WTC11 (cell line): ENCODE results near the gene PPM1A. TPM values are rescaled to one million over a fixed set of nuclear protein-coding genes. Genes with fewer than 3 reads are reported as not detected.

Experiments used
- ATAC-seq: fragments of 200-7000 bp; cut with Tn5 transposase; 2 replicates; pipeline ENCODE4 v1.10.0; 2021; ENCODE audit warnings: mild to moderate bottlenecking, moderate library complexity
- CTCF ChIA-PET: fragments of 300-600 bp; sonication (Branson Sonifier 250); formaldehyde crosslinking; loops from one replicate; lab custom pipeline; 2021; ENCODE audit warnings: antibody characterized with exemption; lab: Charles Lee
- POLR2A ChIA-PET: fragments of 350-600 bp; sonication (Branson Sonifier 250); formaldehyde crosslinking; loops from one replicate; lab custom pipeline; 2021; ENCODE audit warnings: antibody characterized with exemption; lab: Charles Lee
- DNase-seq: peaks from one replicate; pipeline ENCODE4 v3.0.0; 2021; ENCODE audit warnings: low spot score
- H3K27ac Mint-ChIP-seq: 2 replicates; pipeline ENCODE4 v1.8.0; 2021; ENCODE audit warnings: mixed read lengths
- H3K27me3 Mint-ChIP-seq: 2 replicates; pipeline ENCODE4 v1.8.0; 2021; ENCODE audit warnings: low read depth, mild to moderate bottlenecking, moderate library complexity, mixed read lengths
- H3K36me3 Mint-ChIP-seq: 2 replicates; pipeline ENCODE4 v1.8.0; 2021; ENCODE audit warnings: mixed read lengths
- H3K4me1 Mint-ChIP-seq: 2 replicates; pipeline ENCODE4 v1.8.0; 2022; ENCODE audit warnings: mixed read lengths
- H3K4me3 Mint-ChIP-seq: 2 replicates; pipeline ENCODE4 v1.8.0; 2021; ENCODE audit warnings: mild to moderate bottlenecking, moderate library complexity, mixed read lengths
- H3K9me3 Mint-ChIP-seq: 2 replicates; pipeline ENCODE4 v1.8.0; 2021; ENCODE audit warnings: mixed read lengths
- CREB1 ChIP-seq: sonication (generic); formaldehyde crosslinking; IDR thresholded peaks from 2 replicates; pipeline ENCODE4 v1.8.0; 2023; ENCODE audit warnings: mild to moderate bottlenecking, missing genetic modification reagents
- ELF4 ChIP-seq: sonication (generic); formaldehyde crosslinking; IDR thresholded peaks from 2 replicates; pipeline ENCODE4 v1.8.1; 2022; ENCODE audit warnings: low read depth, mild to moderate bottlenecking, moderate library complexity, missing genetic modification reagents
- ETV6 ChIP-seq: sonication (generic); formaldehyde crosslinking; IDR thresholded peaks from 2 replicates; pipeline ENCODE4 v1.8.1; 2022; ENCODE audit warnings: mild to moderate bottlenecking, missing genetic modification reagents
- FOXJ3 ChIP-seq: sonication (generic); formaldehyde crosslinking; IDR thresholded peaks from 2 replicates; pipeline ENCODE4 v1.9.0; 2021; ENCODE audit warnings: missing genetic modification reagents, mild to moderate bottlenecking, borderline replicate concordance
- IRF1 ChIP-seq: sonication (generic); formaldehyde crosslinking; IDR thresholded peaks from 2 replicates; pipeline ENCODE4 v1.8.0; 2023; ENCODE audit warnings: missing genetic modification reagents
- NR3C1 ChIP-seq: sonication (generic); formaldehyde crosslinking; conservative IDR thresholded peaks from 2 replicates; pipeline ENCODE4 v1.8.1; 2023; ENCODE audit warnings: low read depth, mild to moderate bottlenecking, missing genetic modification reagents
- PRDM15 ChIP-seq: sonication (generic); formaldehyde crosslinking; IDR thresholded peaks from 2 replicates; pipeline ENCODE4 v1.8.0; 2022; ENCODE audit warnings: missing genetic modification reagents
- ZNF138 ChIP-seq: sonication (generic); formaldehyde crosslinking; conservative IDR thresholded peaks from 2 replicates; pipeline ENCODE4 v1.8.1; 2022; ENCODE audit warnings: mild to moderate bottlenecking, moderate library complexity, missing genetic modification reagents
- ZNF219 ChIP-seq: sonication (generic); formaldehyde crosslinking; IDR thresholded peaks from 2 replicates; pipeline ENCODE4 v1.8.0; 2023; ENCODE audit warnings: missing genetic modification reagents, mild to moderate bottlenecking, borderline replicate concordance
- ZNF232 ChIP-seq: sonication (generic); formaldehyde crosslinking; IDR thresholded peaks from 2 replicates; pipeline ENCODE4 v1.8.0; 2022; ENCODE audit warnings: mild to moderate bottlenecking, missing genetic modification reagents
- ZNF512 ChIP-seq: sonication (generic); formaldehyde crosslinking; IDR thresholded peaks from 2 replicates; pipeline ENCODE4 v1.8.1; 2022; ENCODE audit warnings: missing genetic modification reagents, borderline replicate concordance
- ZNF532 ChIP-seq: fragments of 250-450 bp; sonication (Bioruptor Pico); IDR thresholded peaks from 2 replicates; pipeline ENCODE4 v1.9.0; 2021; ENCODE audit warnings: mild to moderate bottlenecking, borderline replicate concordance
- total RNA-seq: library from RNA; stranded (reverse); gene quantifications from 3 replicates; pipeline ENCODE4 v1.2.3, GENCODE V29; 2021
- TF ChIP-seq, protein P1 (sequence below): sonication (generic); formaldehyde crosslinking; IDR thresholded peaks from 2 replicates; pipeline ENCODE4 v1.8.0; 2023; ENCODE audit warnings: mild to moderate bottlenecking, missing genetic modification reagents

The PPM1A gene
- total RNA-seq, 1 experiment from 2014 or later: 52.5 TPM

- no peak for TF ChIP-seq IRF1 (CRISPR knock-in tag)
Observed at GRCh38 chr14:60339571-60339970, 90.5 kb downstream of the PPM1A start (continued).

GRCh38 chr14:60343571-60344071, 94.6 kb downstream of the PPM1A start:
- TF ChIP-seq ELF4 (CRISPR knock-in tag) (no peak), FOXJ3 (CRISPR knock-in tag) (no peak), PRDM15 (CRISPR knock-in tag) (no peak), ZNF232 (no peak), CREB1 (CRISPR knock-in tag) (no peak), ZNF138 (no peak), NR3C1 (CRISPR knock-in tag) (no peak), ZNF219 (no peak), ZNF532 (CRISPR knock-in tag) (no peak), ETV6 (no peak), ZNF512 (no peak)
- TF ChIP-seq, protein P1, sequence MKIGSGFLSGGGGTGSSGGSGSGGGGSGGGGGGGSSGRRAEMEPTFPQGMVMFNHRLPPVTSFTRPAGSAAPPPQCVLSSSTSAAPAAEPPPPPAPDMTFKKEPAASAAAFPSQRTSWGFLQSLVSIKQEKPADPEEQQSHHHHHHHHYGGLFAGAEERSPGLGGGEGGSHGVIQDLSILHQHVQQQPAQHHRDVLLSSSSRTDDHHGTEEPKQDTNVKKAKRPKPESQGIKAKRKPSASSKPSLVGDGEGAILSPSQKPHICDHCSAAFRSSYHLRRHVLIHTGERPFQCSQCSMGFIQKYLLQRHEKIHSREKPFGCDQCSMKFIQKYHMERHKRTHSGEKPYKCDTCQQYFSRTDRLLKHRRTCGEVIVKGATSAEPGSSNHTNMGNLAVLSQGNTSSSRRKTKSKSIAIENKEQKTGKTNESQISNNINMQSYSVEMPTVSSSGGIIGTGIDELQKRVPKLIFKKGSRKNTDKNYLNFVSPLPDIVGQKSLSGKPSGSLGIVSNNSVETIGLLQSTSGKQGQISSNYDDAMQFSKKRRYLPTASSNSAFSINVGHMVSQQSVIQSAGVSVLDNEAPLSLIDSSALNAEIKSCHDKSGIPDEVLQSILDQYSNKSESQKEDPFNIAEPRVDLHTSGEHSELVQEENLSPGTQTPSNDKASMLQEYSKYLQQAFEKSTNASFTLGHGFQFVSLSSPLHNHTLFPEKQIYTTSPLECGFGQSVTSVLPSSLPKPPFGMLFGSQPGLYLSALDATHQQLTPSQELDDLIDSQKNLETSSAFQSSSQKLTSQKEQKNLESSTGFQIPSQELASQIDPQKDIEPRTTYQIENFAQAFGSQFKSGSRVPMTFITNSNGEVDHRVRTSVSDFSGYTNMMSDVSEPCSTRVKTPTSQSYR (CRISPR knock-in tag): no peak
- Mint-ChIP-seq H3K4me1 (peaks cover 25% of the 10 kb centered on the region), H3K9me3 (peaks cover 9% of the 10 kb centered on the region; the same call in 1 of the 2 replicates), H3K27me3 (no peaks in the 10 kb centered on the region), H3K4me3 (no peak overlapping the region), H3K36me3 (no peaks in the 10 kb centered on the region), H3K27ac (no peak overlapping the region)
- ChIA-PET POLR2A (interaction anchor here (0.6 kb wide), 1 partner anchor 40 kb away, joined by 3 read pairs; no protein-coding TSS in a partner anchor), CTCF (no interaction called here)
- ATAC-seq (no peak), DNase-seq (no peak)
